ENCODE measurements around the gene NPEPL1.
"Not testable (repeated sequence)": the region's sequence is repeated elsewhere in the genome, so short reads cannot be mapped to it uniquely, and the experiment has no call there.

Gene NPEPL1, protein sequence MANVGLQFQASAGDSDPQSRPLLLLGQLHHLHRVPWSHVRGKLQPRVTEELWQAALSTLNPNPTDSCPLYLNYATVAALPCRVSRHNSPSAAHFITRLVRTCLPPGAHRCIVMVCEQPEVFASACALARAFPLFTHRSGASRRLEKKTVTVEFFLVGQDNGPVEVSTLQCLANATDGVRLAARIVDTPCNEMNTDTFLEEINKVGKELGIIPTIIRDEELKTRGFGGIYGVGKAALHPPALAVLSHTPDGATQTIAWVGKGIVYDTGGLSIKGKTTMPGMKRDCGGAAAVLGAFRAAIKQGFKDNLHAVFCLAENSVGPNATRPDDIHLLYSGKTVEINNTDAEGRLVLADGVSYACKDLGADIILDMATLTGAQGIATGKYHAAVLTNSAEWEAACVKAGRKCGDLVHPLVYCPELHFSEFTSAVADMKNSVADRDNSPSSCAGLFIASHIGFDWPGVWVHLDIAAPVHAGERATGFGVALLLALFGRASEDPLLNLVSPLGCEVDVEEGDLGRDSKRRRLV

DNA sequence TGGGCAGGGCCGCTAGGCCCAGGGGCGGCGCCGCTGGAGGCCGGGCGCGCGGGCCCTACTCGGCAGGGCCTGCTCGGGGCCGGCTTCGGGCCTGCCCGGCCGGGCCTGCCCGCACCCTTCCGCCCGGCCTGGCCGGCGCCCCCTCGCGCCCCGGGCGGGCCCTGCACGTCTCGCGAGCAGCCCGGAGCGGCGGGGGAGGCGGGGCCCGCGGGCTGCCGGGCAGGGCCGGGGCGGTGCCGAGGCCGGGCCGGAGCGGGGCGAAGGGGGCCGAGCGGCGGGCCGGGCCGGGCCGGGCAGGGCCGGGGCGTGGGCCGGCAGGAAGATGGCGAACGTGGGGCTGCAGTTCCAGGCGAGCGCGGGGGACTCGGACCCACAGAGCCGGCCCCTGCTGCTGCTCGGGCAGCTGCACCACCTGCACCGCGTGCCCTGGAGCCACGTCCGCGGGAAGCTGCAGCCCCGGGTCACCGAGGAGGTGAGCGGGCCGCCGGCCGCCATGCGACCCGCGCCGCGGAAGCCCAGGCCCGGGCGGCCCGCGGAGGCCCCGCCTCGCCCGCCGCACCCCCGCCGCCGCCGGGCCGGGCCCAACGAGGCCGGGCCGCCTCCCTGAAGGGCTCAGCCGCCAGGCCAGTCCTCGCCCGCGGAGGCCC, at the start of gene NPEPL1:
Gene NPEPL1, plus strand, starts transcription at position 222 of the 647 bp plus-strand sequence. Its CDS starts 101 bp downstream, at position 323.
- DNase-seq (ENCODE audit: low spot score) = peak; percentile 44

DNA sequence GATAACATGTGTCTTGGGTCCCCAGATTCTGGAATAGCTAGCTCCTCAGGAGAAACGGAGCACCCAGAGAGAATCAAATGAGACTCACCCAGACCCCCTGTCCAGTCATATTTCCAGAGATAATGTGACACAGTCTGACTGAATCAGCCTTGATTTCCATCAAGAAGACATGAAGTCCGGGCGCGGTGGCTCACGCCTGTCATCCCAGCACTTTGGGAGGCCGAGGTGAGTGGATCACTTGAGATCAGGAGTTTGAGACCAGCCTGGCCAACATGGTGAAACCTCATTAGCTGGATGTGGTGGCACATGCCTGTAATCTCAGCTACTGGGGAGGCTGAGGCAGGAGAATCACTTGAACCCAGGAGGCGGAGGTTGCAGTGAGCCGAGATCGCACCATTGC, 49.7 kb upstream of the NPEPL1 start:
- not testable (repeated sequence) for DNase-seq (ENCODE audit: low spot score)

DNA sequence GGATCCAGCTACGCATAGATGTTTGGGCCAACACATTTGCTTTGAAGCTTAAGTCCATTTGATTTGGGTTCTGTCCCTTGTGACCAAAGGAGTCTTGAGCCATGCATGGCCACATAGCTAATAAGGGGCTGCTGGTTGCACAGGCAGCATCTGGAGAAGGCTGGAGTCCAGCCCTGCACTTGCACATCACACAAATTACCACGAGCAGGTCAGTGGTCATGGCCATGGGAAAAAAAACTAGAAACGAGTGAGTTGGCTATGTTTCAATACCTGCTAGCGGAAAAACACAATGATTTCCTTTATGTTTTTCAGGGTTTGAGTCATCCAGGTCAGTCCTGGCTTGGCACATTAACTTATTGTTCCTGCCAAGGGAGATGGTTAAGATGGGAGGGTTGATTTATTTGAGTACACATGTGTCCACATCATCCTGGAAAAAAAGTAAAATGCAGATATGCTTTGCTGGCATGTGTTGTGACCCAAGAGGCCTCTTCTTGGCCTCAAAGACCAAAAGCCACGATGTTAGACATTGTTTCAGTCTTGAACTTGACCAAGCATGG, 47.1 kb upstream of the NPEPL1 start:
- no peak for DNase-seq (ENCODE audit: low spot score)

DNA sequence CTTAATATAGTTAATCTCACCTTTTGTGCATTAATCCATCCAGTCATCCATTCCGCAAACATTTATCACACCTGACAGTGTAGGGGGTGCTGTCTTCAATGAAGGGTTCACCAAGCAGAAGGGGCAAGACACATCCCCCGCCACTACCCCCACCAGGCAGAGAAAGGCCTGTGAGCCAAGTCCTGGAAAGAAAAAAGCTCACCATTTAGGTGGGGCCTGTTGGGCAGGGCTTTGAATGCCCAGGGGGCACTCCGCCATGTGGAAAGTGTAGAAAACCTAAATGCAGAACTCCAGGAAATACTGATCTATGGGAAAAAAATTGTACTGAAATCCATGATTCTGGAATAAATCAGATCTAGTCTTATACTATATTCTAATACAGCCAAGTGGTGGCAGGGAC, 46.3 kb upstream of the NPEPL1 start:
- DNase-seq (ENCODE audit: low spot score) = no peak

DNA sequence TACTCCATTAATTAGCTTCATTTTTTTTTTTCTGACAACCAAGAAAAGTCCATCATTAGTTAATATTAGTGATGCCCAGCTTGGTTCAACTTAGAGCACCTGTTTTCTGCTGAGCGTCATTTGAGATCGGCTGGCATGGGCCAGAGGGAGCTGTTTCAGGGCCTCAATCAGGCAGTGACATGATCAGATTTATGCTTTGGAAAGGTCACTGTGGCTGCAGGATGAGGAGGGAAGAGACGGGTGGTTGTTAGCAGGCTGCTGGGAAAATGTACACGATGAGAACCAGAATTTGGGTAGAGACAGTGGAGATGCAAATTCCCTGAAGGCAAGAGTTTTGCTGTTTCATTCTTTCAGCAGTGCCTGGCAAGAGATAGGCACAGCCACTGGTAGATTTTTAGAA, 45.9 kb upstream of the NPEPL1 start:
- DNase-seq (ENCODE audit: low spot score) = no peak

DNA sequence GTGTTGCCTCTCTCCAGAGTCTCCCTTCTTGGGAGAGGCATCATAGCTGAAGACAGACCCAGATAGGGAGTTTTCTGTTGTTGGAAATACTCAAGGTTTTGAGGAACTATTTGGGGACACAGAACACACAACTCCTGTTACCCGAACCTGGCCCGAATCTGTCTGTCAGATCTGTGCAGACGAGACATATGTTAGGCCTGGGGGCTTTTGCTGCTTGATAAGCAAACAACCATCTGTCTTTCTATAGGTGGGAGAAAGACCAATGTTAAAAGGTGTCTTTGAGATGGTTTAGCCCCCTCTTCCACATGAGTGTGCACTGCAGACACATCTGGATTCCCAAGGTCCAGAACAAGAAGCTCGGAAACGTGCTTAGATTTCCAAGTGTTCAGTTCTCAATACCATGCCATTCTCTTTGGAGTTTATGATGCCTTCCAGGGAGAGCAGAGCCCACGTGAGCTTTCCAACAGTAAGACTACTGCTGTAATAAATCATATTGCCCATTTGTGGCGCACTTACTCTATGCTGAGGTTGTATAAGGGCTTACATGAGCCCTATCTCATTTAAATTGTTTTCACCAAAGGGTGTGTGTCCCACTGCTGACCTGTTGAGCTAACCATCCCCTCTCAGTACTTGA, 45.3 kb upstream of the NPEPL1 start:
- DNase-seq (ENCODE audit: low spot score) = no peak

DNA sequence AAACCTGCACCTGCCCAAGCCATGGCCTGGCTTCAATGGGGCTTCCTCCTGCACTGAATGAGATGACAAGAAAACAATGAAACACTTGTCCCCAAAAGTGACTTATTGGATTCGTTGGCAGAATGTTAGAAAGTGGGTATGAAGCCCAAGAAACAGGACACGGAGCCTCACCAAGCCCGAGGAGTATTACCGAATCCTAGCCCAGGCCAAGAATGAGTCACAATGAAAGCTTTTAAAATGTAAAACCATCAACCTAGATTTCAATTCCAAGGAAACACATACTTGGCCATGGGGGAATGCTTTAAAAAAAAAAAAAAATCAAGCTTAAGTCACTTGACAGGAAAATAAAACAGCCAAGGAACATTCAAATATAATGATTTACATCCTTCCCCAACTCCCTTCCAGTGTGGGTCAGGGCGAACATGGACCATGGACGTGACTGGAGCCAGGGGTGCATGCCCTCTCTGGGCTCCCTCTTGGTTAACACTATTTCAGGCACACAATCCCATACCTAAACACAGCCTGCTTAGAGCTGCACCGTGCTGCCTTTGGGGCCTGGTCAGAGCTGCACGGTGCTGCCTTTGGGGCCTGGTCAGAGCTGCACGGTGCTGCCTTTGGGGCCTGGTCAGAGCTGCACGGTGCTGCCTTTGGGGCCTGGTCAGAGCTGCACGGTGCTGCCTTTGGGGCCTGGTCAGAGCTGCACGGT, 44.7 kb upstream of the NPEPL1 start:
- DNase-seq (ENCODE audit: low spot score) = no peak

DNA sequence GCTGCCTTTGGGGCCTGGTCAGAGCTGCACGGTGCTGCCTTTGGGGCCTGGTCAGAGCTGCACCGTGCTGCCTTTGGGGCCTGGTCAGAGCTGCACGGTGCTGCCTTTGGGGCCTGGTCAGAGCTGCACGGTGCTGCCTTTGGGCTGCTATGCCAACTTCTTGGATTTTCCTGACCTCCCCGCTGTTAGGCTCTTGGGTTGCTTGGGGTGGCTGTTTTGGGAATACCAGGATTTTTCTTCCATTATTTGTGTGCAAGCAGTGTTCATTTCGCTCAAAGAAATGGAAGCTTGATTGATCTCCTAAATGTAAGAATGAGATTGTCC, 44.1 kb upstream of the NPEPL1 start:
- DNase-seq (ENCODE audit: low spot score) = not testable (repeated sequence)

DNA sequence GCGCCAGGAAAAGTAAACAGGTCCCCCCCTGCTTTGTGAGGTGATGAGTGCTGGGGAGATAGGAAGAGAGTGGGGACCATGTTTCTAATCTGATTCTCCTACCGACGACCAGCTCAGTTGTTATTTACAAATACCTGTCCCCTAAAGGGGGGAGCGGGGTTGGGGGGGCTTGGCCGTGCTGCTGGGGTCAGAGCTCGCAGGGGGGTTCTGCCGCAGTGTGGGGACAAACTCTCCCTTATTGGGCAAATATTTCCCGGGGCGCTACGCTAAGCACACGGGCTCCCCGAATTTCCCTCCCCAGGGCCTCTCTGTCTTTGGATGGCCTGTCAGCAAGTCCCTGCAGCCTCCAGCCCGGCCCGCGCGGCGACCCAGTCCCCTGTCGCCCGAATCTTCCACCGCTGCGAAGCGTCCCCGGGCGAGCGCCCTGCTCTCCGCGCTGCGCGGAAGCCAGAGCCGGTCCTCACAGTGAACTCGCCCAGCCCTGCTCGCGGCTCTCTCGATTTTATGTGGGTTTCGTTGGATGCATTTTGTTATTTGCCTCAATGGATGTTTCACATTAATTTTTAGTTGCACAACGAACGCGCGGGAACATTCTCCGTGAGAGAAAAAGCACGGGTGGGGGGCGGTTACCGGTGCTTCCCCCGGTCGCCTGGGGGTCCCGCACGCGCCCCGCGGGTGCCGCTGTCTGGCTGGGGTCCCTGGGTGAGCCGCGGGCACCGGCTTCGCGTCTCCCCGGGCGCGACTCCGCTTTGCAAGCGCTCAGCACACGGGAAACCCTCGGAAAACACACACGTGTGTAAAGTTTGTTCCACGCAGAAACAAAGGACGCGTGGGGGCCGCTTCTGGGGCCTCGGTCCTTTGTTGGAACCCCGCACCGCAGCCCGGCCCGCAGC, 43.1 kb upstream of the NPEPL1 start:
- DNase-seq (ENCODE audit: low spot score) = peak; percentile 27

DNA sequence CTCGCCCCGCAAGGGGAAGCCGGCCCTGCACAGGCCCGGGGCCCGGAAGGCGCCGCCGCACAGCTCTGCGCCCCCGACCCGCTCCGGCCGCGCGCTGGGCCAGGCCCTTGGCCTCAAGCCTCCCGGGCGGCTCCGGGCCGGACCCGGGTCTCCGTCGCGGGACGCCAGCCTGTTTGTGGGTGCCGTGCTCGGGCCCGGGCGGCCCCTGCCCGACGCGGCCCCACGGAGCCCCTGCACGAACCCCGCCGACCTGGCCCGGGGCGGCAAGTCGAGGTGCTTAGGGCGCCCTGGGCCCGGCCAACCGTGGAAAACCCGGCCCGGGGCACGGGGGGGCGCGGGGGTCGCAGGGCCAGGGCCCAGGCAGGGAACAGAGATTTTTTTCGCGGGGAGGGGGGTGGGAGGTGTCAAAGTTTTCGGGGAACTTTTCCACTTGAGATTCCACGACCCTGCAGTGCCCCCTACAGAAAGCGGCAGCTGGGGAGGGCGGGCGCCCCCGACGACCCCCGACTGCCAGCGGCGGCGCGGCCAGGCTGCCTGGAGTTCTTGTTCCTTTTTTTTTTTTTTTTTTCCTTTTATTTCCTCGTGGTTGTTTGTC, 42.3 kb upstream of the NPEPL1 start:
- DNase-seq (ENCODE audit: low spot score) = no peak

DNA sequence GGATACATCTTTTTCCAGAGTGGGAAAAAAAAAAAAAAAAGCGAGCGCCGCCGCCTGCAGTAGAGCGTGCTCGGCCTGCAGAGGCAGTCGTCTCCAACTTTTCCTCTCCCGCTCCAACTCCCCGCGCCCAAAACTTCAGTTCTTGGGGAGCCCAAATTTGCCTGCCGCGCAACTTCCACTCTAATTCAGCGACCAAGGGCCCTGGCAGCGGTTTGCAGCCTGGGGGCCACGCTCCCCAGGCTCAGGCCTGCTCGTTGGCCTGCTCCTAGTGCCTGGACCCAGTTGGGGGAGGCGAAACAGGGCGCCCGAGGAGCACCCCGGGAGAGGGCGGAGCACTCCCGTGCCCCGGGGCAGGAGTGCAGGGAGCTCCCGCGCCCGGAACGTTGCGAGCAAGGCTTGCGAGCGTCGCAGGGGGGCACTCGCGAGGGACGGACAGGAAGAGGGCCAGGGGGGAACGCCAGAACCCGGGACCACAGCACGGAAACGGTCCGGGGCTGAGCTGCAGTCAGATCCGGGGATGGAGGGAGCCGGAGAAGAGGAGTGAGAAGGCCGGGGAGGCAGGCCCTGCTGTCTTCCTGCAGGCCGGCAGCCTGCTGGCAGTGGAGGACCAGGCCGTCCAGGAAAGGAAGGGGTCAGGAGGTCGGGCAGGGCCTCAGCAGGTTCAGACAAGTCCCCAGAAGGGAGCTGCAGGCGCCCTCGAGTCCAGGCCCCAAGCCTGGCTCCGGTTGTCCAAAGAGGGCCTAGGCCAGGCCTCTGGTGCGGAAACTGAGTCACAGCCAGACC, 41.6 kb upstream of the NPEPL1 start, which contains the start of gene STX16:
Gene STX16, plus strand, starts transcription at position 508 of the 783 bp plus-strand sequence. CDS start 724 bp downstream, outside the sequence.
- DNase-seq (ENCODE audit: low spot score) = peak; percentile 93

DNA sequence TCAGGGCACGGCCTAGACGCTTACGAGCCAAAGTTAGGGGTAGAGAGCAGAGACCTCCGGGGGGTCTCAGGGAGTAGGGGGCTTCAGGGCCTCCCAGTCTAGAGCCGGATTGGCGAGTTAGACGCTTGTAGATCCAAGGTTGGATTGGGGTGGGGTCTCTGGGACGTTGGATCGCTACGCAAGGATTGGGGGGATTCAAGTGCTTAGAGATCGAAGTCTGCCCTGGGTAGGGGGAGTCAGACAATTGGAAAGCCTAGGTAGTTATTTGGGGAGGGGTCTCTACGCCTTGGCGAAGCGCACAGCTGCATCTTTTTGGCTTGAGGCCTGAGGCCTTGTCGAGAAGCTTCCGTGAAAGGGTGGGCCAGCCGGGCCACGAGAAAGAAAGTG, 41.0 kb upstream of the NPEPL1 start:
- DNase-seq (ENCODE audit: low spot score) = no peak

DNA sequence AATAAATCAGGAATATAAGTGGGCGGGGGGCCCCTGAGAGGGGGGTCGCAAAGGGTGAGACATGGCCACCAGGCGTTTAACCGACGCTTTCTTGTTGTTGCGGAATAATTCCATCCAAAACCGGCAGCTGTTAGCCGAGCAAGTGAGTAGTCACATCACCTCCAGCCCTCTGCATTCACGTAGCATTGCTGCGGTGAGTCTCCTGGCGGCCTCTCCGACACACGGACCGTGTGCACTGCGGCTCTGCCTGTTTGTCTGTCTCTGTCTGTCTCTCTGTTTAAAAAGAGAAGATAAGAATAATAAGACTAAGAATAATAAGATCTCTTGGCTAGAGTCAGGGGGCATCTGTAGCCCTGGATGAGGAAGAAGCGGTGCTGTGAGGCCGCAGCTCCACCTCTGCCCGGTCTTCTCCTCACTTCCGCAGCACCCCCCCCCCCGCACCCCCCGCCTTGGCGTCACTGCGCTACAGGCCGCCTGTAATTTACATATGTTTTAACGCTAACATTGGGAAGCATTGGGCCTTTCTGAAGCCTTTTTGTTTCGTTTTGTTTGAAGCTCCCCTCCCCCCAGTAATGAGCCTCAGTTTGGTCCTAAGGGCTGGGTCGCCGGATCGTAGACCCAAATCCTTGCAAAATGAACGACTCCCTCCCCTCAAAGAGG, 40.5 kb upstream of the NPEPL1 start:
- peak; percentile 64 for DNase-seq (ENCODE audit: low spot score)

DNA sequence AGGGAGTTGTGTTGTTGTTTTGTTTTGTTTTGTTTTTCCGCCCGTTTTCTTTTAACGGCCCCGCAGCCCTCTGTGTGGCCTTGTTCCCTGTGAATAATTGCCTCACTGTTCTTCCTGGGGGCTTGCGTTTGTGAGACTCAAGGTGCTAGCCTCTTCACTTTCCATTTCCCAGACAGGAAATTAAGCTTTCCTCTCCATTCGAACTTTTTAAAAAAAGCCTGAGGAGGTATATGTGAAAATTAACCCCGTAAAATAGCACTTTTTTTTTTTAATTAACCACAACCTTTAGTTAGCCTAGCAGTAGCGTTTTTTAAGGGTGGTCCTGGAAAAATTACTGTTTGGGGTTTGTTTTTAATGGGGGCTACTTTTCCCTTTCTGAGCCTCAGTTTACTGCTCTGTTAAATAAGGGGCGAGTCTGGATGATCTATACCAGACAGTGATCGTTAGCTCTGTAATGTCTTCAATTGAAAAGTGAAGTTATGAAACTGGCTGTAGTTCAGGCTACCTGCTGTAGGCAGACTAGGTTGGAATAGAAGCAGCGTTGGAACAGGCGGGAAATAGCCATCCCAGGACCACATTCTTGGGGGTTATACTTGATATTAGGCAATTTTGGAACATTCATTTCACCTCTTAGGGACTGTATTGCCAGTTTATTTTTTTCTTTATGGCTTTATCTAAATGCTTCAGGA, 39.9 kb upstream of the NPEPL1 start:
- DNase-seq (ENCODE audit: low spot score) = no peak

DNA sequence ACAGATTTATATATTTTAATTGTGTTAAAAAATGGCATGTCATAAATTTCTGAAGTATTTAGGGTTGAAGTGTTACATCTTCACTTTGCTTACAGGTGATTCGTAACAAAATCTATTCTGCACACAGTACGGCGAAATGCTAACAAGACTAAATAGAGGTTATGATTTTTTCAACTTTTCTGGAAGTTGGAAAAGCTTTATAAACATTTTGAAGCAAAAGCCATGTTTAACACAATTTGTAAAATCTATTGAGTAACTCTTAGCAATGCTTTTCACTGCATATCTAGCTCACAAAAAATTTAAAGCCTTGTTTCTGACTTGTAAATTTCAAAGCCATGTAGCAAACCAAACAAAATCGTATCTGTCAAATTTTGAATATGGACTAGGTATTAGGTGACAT, 38.3 kb upstream of the NPEPL1 start:
- DNase-seq (ENCODE audit: low spot score) = no peak

DNA sequence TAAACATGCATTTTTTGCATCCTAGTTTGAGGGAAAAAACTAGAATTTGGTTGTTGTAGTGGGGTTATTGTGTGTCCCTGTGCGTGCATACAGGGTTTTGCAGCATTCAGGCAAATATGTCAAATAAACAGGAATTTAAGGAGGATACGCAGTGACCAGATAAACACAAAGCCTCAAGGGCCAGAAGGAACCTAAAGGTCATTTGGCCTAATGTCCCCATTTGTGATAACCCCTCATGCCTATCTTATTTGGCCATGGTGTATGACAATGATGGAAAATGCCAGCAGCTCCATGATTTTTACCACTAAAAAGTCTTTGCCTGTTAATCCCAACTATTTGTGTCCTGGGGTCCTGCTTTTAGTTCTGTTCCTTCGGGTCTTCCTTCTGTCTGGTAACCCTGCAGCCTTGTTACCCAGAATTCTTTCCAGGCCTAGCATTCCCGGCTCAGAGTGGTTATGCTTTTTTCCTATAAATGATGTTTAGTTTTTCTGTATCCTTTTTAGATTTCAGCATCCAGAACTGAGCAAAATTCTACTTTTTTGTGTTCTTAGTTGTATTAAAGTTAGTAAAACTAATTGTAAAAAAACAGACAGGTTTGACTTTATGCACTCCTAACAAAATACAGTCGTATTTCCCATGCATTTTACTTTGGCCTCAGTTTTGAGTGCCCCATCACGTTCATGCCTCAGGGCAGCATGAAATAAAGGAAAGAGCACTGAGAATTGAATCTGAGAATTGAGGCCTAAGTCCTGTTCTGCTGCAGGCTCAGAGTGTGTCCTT, 37.1 kb upstream of the NPEPL1 start:
- DNase-seq (ENCODE audit: low spot score) = no peak

DNA sequence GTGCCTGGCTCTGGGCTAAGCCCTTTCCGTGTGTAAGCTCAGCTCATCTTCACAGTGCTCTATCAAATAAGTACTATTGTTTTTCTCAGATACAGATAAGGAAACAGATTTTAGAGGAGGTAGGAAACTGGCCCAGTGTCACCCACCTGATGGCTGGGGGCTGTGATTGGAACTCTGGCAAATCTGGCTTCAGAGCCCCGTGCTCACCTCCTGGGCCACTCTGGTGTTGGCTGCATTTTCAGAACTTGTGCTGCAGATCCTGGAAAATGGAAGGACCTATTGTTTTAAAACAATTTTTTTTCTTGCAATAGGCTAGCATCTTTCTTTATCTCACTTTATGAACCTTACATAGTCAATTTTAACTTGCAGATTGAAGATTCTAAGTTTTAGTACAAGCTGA, 35.8 kb upstream of the NPEPL1 start:
- no peak for DNase-seq (ENCODE audit: low spot score)

DNA sequence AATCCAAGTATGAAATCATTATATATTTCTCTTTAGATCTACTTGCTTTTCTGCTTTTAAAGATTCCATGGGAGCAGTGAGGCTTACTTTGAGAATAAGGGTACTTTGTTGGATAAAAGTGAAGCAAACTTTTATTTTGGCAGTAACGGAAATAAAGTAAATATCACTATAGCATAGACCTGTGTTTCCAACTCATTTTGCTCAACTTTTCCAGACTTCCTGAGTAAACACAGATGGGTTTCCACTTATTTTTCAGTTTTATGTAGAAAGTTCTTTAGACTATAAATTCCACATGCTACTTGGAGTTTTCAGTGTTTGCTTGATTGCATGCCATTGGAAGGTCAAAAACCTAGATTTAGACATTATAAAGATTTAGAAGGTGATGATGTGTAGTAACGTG, 35.3 kb upstream of the NPEPL1 start:
- DNase-seq (ENCODE audit: low spot score) = no peak

Measured in activated CD4-positive, alpha-beta T cell treated with anti-CD3 and anti-CD28 coated beads, Interleukin-2, Interleukin-4, amounts not matched to agents 100 ng/mL and 50 ng/mL, durations not matched to agents 16 hours and 8 hours (primary cell).